ENCODE data around the gene SYT12.
A peak's percentile ranks its signal among the peaks of the same experiment; 100 is the strongest.
"Not testable (repeated sequence)": the region's sequence is repeated elsewhere in the genome, so short reads cannot be mapped to it uniquely, and the experiment has no call there.

Gene SYT12, protein sequence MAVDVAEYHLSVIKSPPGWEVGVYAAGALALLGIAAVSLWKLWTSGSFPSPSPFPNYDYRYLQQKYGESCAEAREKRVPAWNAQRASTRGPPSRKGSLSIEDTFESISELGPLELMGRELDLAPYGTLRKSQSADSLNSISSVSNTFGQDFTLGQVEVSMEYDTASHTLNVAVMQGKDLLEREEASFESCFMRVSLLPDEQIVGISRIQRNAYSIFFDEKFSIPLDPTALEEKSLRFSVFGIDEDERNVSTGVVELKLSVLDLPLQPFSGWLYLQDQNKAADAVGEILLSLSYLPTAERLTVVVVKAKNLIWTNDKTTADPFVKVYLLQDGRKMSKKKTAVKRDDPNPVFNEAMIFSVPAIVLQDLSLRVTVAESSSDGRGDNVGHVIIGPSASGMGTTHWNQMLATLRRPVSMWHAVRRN

DNA sequence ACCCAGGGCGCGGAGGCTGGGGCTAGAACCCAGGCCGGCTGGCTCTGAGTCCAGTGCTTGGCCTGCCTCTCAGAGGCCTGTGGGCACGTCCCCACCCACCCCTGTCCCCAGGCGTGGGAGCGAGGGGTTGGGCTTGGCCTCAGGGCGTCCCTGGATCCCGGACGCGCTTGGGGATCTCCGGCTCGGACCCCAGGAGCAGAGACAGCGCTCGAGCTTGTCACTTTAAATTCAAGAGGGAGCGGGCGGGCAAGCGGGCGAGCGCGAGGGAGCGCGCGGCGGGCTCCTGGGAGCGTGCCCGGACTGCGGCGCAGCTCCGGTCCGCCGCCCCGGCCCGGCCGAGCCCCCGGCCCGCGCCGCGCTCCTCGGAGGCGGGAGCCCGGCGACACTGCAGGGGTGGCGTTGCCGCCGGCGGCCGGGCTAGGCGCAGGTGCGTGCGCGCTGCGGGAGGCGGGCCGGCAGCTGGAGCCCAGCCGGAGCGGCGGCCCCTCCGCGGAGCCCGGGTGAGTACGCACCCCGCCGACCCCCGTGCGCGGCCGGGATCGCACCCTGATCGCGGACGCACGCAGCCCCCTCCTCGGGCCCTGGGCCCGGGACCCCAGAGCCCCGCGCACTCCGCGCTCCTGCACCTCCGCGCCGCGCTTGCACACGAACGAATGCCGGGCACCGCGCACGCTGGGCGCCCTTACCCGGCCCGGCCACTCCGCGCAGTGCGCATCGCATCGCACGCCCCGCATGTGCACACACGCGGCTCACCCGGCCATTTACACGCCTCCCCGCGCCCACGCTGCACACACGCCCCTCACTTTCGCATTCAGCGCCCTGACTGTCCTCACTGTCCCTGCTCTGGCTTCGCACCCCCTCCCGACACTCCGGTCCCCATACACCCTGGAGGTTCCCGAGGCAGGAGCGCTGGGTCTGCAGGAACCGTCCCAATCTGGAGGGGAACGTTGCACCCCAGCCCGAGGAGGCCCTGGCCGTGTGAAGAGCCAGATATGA is at the start of gene SYT12:
Gene SYT12 (plus strand): TSS at position 174 of the 996 bp plus-strand sequence. CDS start 7,011 bp downstream, outside the sequence.
- DNase-seq = peak; percentile 9

DNA sequence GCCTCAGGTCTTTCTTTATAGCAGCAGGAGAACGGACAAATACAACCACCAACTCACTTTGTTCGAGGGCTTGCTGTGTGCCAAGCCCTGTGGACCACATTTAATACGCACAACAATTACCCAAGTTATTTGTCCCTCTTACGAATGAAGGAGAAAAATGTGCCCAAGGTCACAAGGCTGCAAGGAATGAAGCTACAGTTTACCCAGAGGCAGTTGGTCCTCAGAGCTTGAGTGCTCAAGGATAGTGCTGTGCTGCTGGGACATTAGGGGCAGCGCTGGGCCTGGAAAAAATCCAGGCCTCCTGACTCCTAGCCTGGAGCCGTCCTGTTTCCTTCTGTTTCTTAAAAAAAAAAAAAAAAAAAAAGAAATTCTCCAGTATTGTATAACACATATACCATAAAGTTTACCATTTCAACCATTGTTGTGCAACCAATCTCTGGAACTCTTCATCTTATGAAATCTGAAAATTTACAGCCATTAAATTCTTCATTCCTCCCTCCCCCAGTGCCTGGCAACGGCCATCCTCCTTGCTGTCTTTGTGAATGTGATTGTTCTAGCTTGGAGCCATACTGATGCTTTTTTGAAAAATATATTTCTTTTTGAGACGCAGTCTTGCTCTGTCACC is 48.9 kb upstream of the SYT12 start:
- DNase-seq = no peak

- no peak for DNase-seq
Measured at GRCh38 chr11:66974724-66975404, 48.1 kb upstream of the SYT12 start, which contains the start of gene C11orf86. Gene C11orf86, plus strand, starts transcription at chr11:66975304. Its CDS starts 59 bp downstream, at chr11:66975363.

- no peak for DNase-seq
Measured at GRCh38 chr11:66975405-66976027, 47.4 kb upstream of the SYT12 start.

DNA sequence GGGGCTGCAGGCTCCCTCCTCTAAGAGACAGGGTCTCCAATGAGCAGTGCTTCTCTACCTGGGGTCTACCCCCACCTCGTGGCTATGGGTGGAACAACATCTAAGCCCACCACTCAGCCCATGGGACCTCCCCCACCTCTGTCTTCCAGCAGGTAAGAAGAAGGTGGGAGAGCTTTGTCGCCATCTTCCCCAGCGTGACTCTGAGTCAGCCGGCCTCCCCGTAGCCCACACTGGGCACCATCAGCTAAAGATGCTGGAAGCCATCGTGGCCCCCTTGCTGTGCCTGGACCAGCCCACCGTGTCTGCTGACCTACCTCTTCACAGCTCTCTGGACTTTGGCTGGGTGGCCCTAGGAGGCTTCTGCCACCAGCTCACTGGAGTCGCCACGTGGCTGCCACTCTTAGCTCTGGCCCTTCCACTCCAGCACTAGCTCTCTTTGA is 46.9 kb upstream of the SYT12 start:
- peak; percentile 20 for DNase-seq

DNA sequence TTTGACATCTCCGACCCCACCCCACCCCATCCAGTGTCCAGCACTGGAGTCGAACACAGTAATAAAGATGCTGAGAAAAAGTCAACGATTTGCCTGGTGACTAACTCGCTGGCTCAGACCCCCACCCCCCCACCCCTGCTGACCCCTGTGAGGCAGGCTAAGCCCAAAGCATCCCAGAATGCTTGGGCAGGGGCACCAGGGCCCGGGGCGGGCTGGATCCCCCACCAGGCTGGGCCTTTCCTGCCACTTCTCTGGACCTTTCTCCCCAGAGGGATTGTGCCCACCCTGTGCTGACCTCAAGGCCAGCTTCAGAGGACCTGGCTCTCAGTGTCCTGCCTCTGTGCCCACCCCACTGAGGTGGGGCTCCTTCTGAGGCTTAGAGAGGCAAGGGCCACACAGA is 46.0 kb upstream of the SYT12 start:
- no peak for DNase-seq

DNA sequence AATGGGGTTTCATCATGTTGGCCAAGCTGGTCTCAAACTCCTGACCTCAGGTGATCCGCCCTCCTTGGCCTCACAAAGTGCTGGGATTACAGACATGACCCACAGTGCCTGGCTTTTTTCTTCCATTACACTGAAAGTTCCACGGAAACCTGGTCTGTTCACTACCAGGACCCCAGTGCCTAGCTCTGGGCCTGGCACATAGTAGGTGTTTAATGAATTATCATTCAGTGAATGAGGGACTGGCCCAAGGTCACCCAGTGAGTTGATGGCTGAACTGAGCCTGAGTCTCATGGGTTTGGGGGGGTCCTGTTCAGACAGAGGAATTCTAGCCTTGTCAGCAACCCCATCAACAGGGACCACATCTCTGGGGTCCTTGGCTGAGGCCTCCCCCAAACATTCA is 44.7 kb upstream of the SYT12 start:
- DNase-seq = no peak

- no peak for DNase-seq
Measured at GRCh38 chr11:66978717-66979116, 44.2 kb upstream of the SYT12 start.

GRCh38 chr11:66979336-66979980 is 43.5 kb upstream of the SYT12 start:
- DNase-seq = no peak

- DNase-seq = peak; percentile 79
Measured at GRCh38 chr11:66981976-66982578, 40.9 kb upstream of the SYT12 start.

- no peak for DNase-seq
Measured at GRCh38 chr11:66983275-66983924, 39.5 kb upstream of the SYT12 start.

GRCh38 chr11:66985508-66986177 is 37.3 kb upstream of the SYT12 start:
- no peak for DNase-seq

- no peak for DNase-seq
Measured at GRCh38 chr11:66986178-66986545, 36.8 kb upstream of the SYT12 start.

GRCh38 chr11:66987158-66987620 is 35.7 kb upstream of the SYT12 start:
- DNase-seq = no peak

DNA sequence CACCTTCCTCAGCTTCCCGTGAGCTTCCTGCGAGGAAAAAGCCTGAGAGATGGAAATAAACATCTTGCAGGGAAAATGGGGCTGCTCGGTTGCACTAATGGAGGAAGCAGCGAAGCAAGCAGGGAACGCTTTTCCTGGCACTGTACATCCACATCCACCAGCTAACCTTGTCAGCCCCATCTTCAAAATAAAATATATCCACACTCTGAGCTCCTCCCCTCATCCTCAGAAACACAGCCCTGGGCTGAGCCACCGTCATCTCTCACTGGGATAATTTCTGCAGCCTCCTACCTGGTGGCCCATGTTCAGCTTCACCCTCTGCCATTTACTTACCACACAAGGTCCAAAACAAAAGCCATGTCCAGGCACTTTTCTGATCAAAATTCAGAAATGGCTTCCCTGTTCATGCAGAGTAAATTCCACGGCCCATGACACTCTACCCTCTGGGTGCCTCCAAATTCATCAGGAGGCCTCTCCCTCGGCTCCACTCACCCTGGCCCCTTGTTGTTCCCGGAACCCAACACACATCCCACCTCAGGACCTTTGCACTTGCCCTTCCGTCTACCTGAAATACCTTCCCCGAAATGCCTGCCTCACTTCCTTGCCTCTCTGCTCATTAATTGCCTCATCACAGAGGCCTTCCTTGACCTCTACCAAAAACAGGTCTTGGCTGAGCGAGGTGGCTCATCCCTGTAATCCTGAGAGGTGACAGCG is 34.9 kb upstream of the SYT12 start:
- no peak for DNase-seq

DNA sequence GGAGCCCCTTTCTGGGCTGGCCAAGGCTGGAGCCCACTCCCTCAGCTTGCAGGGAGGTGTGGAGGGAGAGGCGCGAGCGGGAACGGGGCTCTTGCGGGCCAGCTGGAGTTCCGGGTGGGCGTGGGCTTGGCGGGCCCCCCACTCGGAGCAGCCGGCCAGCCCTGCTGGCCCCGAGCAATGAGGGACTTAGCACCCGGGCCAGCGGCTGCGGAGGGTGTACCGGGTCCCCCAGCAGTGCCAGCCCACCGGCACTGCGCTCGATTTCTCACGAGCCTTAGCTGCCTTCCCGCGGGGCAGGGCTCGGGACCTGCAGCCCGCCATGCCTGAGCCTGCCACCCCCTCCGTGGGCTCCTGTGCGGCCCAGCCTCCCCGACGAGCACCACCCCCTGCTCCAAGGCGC is 34.2 kb upstream of the SYT12 start:
- not testable (repeated sequence) for DNase-seq

DNA sequence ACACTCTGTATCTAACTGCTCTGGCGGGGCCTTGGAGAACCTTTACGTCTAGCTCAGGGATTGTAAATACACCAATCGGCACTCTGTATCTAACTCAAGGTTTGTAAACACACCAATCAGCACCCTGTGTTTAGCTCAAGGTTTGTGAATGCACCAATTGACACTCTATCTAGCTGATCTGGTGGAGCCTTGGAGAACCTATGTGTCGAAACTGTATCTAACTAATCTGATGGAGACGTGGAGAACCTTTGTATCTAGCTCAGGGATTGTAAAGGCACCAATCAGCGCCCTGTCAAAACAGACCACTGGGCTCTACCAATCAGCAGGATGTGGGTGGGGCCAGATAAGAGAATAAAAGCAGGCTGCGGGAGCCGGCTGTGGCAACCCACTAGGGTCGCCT is 33.6 kb upstream of the SYT12 start:
- not testable (repeated sequence) for DNase-seq

- DNase-seq = no peak
Measured at GRCh38 chr11:66992041-66992440, 30.9 kb upstream of the SYT12 start.
